GM10248 (cell line): Measurements from ENCODE around the gene GJD2.

ENCODE experiments used
- CTCF ChIA-PET: fragments of 300-600 bp; sonication (Branson Sonifier 250); formaldehyde crosslinking; extraction: SDS; loops from one replicate; lab custom pipeline; 2021; ENCODE audit warnings: antibody characterized with exemption; lab: Yijun Ruan, JAX
- POLR2A ChIA-PET: fragments of 350-650 bp; sonication (Branson Sonifier 250); formaldehyde crosslinking; extraction: SDS; loops from one replicate; lab custom pipeline; 2020; ENCODE audit warnings: antibody characterized with exemption; lab: Yijun Ruan, JAX
- DNase-seq: peaks from one replicate; pipeline ENCODE4 v3.0.0; 2012; ENCODE audit errors: extremely low spot score
- TF ChIP-seq, protein P1 (sequence below): IDR thresholded peaks from 2 replicates; pipeline ENCODE4 v1.5.1; 2012; ENCODE audit warnings: mild to moderate bottlenecking, low read depth; ENCODE audit errors: extremely low read depth, missing control alignments, control extremely low read depth

Gene GJD2

DNA sequence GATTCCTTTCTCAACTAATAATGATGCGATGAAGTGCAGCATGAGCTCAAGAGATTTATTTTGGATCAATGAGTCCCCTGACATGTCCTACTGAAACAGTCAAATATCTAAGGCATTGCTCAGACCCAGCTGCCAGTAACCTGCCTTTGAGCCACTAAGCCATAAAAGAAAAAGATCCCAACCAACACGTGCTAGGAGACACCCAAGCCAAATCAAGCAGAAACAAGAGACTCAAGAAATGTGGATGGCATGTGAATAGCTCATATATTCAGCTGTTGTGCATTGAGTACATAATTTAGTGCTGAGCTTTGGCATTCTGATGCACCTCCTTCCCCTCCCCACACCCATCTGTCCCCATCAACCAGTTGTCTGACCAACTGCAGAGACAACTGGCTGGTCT, 29.2 kb downstream of the GJD2 start:
- ChIA-PET CTCF (interaction anchor here (1.3 kb wide), 1 partner anchor 11 kb away, joined by 3 read pairs; no protein-coding TSS in a partner anchor), POLR2A (no interaction called here)
- DNase-seq = no peak
- TF ChIP-seq, protein P1, sequence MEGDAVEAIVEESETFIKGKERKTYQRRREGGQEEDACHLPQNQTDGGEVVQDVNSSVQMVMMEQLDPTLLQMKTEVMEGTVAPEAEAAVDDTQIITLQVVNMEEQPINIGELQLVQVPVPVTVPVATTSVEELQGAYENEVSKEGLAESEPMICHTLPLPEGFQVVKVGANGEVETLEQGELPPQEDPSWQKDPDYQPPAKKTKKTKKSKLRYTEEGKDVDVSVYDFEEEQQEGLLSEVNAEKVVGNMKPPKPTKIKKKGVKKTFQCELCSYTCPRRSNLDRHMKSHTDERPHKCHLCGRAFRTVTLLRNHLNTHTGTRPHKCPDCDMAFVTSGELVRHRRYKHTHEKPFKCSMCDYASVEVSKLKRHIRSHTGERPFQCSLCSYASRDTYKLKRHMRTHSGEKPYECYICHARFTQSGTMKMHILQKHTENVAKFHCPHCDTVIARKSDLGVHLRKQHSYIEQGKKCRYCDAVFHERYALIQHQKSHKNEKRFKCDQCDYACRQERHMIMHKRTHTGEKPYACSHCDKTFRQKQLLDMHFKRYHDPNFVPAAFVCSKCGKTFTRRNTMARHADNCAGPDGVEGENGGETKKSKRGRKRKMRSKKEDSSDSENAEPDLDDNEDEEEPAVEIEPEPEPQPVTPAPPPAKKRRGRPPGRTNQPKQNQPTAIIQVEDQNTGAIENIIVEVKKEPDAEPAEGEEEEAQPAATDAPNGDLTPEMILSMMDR = no peak

DNA sequence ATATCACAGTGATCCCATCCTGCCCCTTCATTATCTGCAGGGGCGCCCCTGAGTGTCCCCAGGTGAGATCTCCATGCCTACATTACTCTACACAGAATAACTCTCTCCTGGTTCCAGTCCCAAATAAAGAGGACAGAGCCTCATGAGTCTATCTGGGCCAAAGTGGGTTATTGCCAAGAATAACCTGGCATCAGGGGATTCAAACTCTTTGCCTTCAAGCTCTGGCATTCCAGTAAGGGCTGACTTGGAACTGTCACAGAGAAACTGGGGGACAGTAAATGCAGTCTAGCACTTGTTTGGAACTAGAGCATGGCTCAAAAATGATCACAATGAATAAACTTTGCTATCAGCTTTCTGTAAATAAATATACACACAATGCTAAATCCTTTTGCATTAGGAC, 30.3 kb downstream of the GJD2 start:
- CTCF ChIA-PET = interaction anchor here (0.9 to 1.3 kb wide), 2 partner anchors 11 to 12 kb away, joined by 3 read pairs; no protein-coding TSS in a partner anchor
- POLR2A ChIA-PET = no interaction called here
- TF ChIP-seq, protein P1 = no peak
- no peak for DNase-seq

DNA sequence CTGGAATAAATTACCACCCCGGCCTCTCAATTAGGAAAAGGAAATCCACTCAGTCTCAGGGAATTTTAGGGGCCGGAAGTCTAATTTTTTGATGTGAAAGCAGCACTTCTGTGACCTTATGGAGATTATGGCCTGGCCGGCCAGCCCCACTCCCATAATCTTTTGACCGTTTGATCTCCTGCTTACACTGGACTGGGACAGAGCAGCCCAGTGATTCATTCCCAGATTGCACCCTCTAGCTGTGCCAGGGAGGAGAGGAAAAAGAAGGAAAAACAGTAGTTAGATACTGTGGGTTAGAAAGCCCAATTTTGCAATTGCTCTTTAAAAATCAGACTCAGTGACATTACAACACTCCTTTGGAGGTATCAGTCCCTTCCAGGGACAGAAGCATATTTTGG, 32.4 kb downstream of the GJD2 start:
- no peak for DNase-seq

DNA sequence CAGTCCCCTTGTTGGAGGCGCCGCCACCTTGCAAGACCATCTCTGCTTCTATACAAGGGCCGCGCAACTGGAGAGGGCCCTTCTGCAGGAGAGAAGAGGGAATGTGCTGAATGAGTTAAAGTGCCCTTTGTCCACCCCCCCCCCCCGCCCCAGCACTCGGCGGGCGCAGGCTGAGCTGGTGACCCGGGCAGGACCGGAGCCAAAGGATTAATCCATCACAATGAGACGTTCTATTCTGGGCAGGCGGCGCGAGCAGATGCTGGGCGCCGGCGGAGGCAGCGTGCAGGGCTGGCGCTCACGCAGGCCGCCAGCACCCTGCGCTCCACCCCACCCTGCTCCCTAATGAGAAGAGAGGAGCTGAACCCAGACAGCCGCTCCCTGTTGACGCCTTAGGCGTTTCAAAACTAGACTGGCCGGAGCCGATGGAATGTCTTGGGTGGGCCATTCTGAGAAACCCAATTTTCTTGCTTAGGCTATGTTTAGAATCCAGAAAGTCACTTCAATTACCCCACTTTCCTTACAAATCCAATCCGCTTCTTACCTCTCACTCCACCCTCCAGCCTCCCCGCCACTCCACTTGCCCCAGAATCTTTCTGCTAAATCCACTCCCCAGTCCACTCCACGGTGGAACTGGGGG, 32.9 kb downstream of the GJD2 start:
- POLR2A ChIA-PET = no interaction called here
- no peak for DNase-seq
- CTCF ChIA-PET = interaction anchor here (1.1 kb wide), 1 partner anchor 79 kb away, joined by 3 read pairs; no protein-coding TSS in a partner anchor
- TF ChIP-seq, protein P1 = no peak

More for the DNA sequence above, 32.4 kb downstream of the GJD2 start:
- ChIA-PET POLR2A (no interaction called here), CTCF (interaction anchor here (1.1 kb wide), 1 partner anchor 78 kb away, joined by 3 read pairs; no protein-coding TSS in a partner anchor)
- TF ChIP-seq, protein P1 = no peak

DNA sequence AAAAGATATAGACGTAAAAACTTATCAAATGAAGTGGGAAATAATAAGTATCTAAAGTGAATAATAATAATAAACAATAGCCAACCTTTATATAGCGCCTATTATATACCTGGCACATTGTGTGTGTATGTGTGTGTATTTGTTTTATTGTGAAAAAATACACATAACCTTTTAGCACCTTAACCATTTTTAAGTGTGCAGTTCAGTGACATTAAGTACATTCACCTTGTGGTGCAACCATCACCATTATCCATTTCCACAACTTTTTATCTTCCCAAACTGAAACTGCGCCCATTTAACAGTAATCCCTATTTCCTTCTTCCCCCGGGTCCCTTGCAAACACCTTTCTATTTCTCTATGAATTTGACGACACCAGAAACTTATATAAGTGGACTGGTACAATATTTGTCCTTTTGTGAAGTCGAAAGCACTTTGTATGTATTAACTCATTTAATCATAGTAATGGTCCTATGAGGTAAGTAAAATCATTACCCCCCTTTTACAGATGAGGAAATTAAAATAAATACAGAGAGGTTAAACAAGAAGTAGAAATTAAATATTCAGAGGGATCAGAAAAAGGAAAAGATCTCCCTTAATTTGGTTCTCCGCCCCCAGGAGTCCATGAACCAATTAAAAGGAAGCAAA, 33.5 kb downstream of the GJD2 start:
- no peak for DNase-seq
- TF ChIP-seq, protein P1 = no peak
- ChIA-PET POLR2A (no interaction called here), CTCF (no interaction called here)

DNA sequence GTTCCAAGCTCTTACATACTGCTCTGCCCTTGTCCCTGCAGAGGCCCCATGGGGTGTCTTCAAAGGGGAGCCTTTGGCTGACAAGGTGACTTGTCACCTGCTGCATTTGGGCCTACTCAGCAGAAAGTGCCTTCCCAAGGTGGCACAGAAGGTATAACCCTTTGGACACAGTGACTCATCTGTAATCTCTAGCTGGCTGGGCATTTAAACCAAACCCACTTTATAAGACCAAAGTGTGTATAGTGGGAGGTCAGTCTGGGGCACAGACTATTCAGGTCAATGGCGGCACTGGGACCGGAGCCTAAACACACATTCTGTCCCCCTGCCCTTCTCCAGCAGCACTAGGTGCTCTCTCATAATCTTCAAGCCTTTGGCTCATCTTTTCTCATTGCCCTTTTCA, 35.1 kb downstream of the GJD2 start:
- ChIA-PET POLR2A (no interaction called here), CTCF (interaction anchor here (0.6 to 1.6 kb wide), 4 partner anchors 9 to 31 kb away, joined by 3 to 6 read pairs (median 4); no protein-coding TSS in a partner anchor)
- TF ChIP-seq, protein P1 = no peak
- no peak for DNase-seq
